COLO668 (cell line): ENCODE data around the gene CCDC8.

Source experiments
- DNase-seq: peaks from one replicate; lab custom pipeline; 2025; ENCODE audit not compliant: unreplicated experiment; lab: John Stamatoyannopoulos, UW

CCDC8 gene

DNA sequence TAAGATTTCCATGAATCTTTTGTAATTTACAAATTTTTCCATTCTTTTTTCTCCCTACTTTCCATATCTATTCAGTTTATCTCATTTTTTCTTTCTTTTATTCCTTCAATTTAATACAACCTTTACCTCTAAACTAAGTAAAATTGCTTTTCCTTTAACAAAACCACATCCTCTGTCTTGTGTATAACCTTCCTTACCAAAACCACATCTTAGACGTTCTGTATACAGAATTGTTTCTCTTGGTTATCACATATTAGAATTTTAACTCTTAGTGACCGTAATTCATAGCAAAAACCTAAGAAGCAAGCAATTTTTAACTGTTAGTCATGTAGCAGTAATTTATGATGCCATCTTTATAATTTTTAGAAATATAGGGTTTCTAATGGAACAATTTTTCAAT is 51.4 kb downstream of the CCDC8 start:
- no peak for DNase-seq
